HG03354 (cell line): ENCODE data around the gene HDAC2.
A peak's percentile ranks its signal among the peaks of the same experiment; 100 is the strongest.
"Not testable (repeated sequence)": the region's sequence is repeated elsewhere in the genome, so short reads cannot be mapped to it uniquely, and the experiment has no call there.

ENCODE experiments used
- ATAC-seq: cut with Tn5 transposase; IDR thresholded peaks from one replicate; pipeline ENCODE4 v1.9.1; 2021; ENCODE audit warnings: mild to moderate bottlenecking; ENCODE audit not compliant: unreplicated experiment, poor library complexity, severe bottlenecking

Gene HDAC2

DNA sequence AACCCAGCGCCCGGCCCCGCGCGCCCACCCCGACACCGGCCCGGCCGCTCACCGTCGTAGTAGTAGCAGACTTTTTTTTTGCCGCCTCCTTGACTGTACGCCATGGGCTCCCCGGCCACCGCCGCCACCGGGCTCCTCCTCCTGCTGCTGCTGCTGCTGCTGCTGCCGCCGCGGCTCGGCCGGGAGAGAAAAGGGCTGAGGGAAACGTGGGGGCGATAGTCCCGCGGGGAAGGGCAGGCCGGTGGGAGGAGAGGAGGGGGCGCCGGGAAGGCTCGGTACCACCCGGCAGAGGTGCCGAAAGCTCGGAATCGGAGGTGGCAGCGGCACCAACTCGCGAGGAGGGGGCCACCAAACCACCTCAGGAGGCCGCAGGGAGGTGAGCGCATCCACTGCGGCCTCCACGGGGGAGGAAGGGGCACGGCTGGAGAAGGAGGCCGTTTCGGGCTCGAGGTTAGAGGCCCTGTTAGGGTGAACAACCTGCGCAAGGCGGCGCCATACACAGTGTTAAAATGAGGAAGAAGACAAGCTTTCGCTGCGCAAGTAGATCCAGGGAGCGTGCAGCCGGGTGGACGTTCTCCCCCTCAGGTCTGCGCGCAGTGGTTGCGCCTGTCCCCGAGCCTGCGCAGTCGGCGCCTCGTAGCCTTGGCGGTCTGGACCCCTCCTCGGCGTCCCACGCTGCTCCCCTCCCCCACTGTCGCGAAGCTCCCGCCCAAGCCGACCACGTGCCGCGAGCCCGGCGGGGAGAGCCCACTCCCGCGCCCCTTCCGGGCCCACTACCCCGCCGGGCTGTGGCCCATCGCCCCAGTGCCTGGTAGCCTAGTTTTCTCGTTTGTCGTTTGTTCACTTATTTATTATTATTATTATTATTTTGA, at the start of gene HDAC2:
HDAC2 (minus strand) TSS at position 344 of the 872 bp plus-strand sequence; CDS start at position 104, 240 bp downstream.
- peak; percentile 82 for ATAC-seq

GRCh38 chr6:114020196-114020595, 49.2 kb upstream of the HDAC2 start:
- ATAC-seq = no peak

DNA sequence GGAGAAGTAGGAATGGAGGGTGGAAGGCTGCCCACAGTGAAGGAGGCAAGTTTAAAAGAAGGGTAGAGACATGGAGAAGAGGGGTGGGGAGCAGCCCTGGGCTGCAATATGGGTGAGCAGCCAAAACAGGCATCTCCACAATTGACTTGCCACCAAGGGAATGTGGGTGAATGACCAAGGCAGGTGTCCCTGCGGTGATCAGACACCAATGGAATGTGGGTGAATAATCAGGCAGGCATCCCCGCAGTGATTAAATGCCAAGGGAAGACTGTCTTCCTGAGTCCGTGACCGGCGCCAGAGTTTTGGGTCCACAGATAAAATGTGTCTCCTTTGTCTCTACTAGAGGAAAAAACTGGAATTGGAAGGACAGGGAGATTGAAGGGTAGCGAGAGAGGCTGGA, 46.2 kb upstream of the HDAC2 start:
- not testable (repeated sequence) for ATAC-seq

- ATAC-seq = not testable (repeated sequence)
These were observed 43.2 kb upstream of the HDAC2 start for GRCh38 chr6:114014106-114014505.

DNA sequence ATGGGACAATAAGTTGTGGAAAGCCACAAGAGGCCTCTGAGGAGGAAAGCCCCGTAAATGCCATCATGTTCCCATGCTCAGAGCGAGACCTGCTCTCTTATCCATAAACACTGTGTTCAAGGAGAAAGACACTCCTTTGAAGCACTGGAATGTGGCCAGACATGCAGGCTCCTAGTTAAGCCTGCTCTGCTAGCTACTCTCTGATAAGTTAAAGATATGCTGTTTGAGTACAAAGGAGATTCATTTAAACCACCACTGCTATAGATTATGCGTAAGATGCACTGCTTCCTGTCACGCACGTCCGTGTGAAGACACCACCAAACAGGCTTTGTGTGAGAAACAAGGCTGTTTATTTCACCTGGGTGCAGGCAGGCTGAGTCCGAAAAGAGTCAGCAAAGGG, 40.5 kb upstream of the HDAC2 start:
- not testable (repeated sequence) for ATAC-seq

DNA sequence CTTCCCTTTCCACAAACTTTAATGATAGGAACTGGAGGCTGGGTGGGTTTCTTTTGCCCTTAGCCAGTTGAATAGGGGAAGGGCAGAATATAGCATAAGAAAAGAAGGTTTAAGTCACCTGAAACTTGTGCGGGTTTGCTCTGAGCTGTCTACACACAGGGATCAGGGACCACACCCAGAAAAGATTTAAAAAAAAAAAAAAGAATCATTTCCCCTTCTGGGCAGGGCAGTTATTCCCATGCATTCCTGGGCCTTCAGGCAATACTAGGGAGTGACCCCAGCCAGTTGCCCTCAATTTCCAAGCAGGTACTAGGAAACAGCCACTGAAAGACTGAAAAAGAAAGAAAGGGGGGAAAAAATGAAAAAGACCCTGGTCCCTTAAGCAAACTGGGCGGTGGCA, 39.6 kb upstream of the HDAC2 start:
- ATAC-seq = no peak

- no peak for ATAC-seq
These were observed 38.2 kb upstream of the HDAC2 start for GRCh38 chr6:114009192-114009591.

- no peak for ATAC-seq
These were observed 37.4 kb upstream of the HDAC2 start for GRCh38 chr6:114008331-114008730.

DNA sequence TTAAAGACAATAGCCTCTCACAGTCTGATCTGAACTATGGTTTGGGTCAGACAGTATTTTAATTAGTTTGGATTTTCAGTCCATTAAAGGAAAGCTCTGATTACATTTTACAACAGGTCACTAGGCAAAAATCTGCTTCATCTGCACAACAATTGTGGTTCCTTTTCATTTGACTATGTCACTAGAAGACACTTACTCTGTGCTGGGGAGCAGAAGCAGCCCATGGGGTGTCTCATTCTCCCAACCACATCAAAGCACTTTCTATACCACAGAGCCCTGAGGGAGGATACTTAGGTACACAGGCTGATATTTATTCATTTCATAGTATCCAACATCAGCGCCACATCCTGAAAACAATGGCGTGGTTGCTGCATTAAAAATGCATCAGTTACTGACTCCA, 36.6 kb upstream of the HDAC2 start:
- ATAC-seq = peak; percentile 53

- no peak for ATAC-seq
These were observed 30.4 kb upstream of the HDAC2 start for GRCh38 chr6:114001354-114001753.

- ATAC-seq = no peak
These were observed 29.1 kb upstream of the HDAC2 start for GRCh38 chr6:114000069-114000468.

DNA sequence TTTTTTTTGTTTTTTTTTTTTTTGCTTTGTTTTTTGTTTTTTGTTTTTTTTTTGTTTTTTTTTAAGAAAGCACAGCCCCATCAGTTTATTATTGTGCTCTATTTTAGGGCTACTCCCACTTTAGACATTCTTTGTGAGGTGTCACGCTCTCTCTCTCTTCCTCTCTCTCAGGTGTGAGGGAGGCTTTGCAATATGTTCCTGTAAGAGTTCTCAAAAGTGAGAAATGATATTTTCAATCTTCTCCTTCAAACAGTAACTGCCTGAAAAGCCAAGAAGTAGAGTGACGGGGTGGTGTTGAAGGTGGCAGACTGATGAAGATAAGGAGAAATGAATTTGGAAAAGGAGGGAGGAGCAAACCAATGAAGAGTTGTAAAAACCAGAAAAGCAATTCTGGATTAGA, 28.3 kb upstream of the HDAC2 start:
- ATAC-seq = no peak

- ATAC-seq = no peak
These were observed 27.9 kb upstream of the HDAC2 start for GRCh38 chr6:113998811-113999210.

GRCh38 chr6:113997116-113997515, 26.2 kb upstream of the HDAC2 start:
- ATAC-seq = no peak

- no peak for ATAC-seq
These were observed 24.7 kb upstream of the HDAC2 start for GRCh38 chr6:113995634-113996033.

- peak; percentile 96 for ATAC-seq
These were observed 24.0 kb upstream of the HDAC2 start for GRCh38 chr6:113994934-113995342.

DNA sequence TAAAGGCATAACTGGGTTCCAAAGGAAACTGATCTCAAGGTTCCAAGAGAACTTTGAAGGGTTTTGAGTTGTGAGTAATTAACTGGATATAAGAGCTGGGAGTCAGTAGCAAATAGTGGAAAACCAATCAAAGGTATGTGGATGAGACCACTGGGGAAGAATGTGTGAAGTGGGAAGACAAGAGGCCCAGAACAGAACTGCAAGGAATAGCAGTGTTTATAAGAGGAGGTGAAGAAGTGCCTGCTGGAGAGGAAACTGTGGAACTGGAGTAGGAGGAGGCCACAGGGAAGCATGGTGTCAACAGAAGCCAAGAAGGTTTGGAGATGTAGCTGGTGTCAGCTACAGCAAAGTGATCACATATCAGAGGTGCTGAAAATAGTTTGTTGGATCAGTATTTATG, 18.7 kb upstream of the HDAC2 start:
- ATAC-seq = no peak

DNA sequence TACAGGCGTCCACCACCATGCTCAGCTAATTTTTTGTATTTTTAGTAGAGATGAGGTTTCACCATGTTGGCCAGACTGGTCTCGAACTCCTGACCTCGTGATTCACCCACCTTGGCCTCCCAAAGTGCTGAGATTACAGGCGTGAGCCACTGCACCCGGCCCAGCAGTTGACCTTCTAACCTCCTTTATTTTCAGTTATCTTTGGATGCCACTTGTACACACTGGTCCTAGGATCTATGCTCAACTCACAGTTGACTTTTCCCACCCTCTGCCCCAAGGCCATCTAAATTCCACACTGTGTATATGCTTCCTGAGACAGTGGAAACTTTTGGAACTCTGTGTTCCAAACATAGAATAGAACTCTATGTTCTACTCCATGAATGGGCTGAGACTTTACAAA, 11.7 kb upstream of the HDAC2 start:
- ATAC-seq = not testable (repeated sequence)

GRCh38 chr6:113982055-113982550, 11.2 kb upstream of the HDAC2 start:
- ATAC-seq = no peak

GRCh38 chr6:113980937-113981554, 10.1 kb upstream of the HDAC2 start:
- ATAC-seq = peak; percentile 90

GRCh38 chr6:113979937-113980336, 9.0 kb upstream of the HDAC2 start:
- ATAC-seq = no peak
